HEK293 (cell line): Measurements from ENCODE around the gene TMIGD2.
"Not testable (repeated sequence)": the region's sequence is repeated elsewhere in the genome, so short reads cannot be mapped to it uniquely, and the experiment has no call there.

ENCODE experiments used
- CTCF ChIA-PET: fragments of 350-600 bp; formaldehyde crosslinking; extraction: SDS; loops from one replicate; lab custom pipeline; 2021; ENCODE audit warnings: antibody characterized with exemption; lab: Yijun Ruan, JAX
- POLR2A ChIA-PET: fragments of 300-600 bp; formaldehyde crosslinking; extraction: SDS; loops from one replicate; lab custom pipeline; 2020; ENCODE audit warnings: antibody characterized with exemption, inconsistent platforms; lab: Yijun Ruan, JAX
- H3K27ac ChIP-seq: fragments of 200-500 bp; sonication (Bioruptor generic); 2 replicates; pipeline ENCODE4 v1.5.1; 2014; ENCODE audit warnings: low read depth, low read length, control low read depth, inconsistent platforms; ENCODE audit errors: extremely low read depth
- H3K36me3 ChIP-seq, 2 experiments: fragments of 200-500 bp in 1 of 2; sonication (Bioruptor generic) in 1 of 2; 1 replicate in 1 of 2; 2 replicates in 1 of 2; pipeline ENCODE4 v1.5.1; 2014 to 2017; ENCODE audit warnings: inconsistent platforms in 2 of 2, low read length in 2 of 2; ENCODE audit not compliant: control insufficient read depth in 2 of 2, insufficient read depth in 1 of 2
- H3K4me1 ChIP-seq: fragments of 200-500 bp; sonication (Bioruptor generic); 2 replicates; pipeline ENCODE4 v1.5.1; 2014; ENCODE audit warnings: mild to moderate bottlenecking, low read length, inconsistent platforms; ENCODE audit not compliant: control insufficient read depth, insufficient read depth
- H3K4me3 ChIP-seq: 2 replicates; pipeline ENCODE4 v1.5.1; 2011; ENCODE audit warnings: low read depth, mild to moderate bottlenecking, control low read depth, low read length, moderate library complexity
- H3K9me3 ChIP-seq: fragments of 200-500 bp; sonication (Bioruptor generic); 2 replicates; pipeline ENCODE4 v1.5.1; 2014; ENCODE audit warnings: low read depth, low read length, inconsistent platforms; ENCODE audit not compliant: control insufficient read depth, insufficient read depth
- GFI1B ChIP-seq: fragments of 450-650 bp; formaldehyde crosslinking; IDR thresholded peaks from 2 replicates; pipeline ENCODE4 v1.5.1; 2016; ENCODE audit warnings: missing biosample characterization, missing genetic modification characterization
- GLIS2 ChIP-seq: fragments of 450-650 bp; formaldehyde crosslinking; IDR thresholded peaks from 2 replicates; pipeline ENCODE4 v1.5.1; 2016; ENCODE audit warnings: missing biosample characterization, missing genetic modification characterization
- HOXD13 ChIP-seq: sonication (generic); formaldehyde crosslinking; IDR thresholded peaks from 2 replicates; pipeline ENCODE4 v1.8.0; 2022; ENCODE audit warnings: missing genetic modification reagents, borderline replicate concordance
- INSM2 ChIP-seq: fragments of 450-650 bp; formaldehyde crosslinking; IDR thresholded peaks from 2 replicates; pipeline ENCODE4 v1.5.1; 2016; ENCODE audit warnings: missing biosample characterization, missing genetic modification characterization
- PRDM6 ChIP-seq: fragments of 450-650 bp; formaldehyde crosslinking; IDR thresholded peaks from 2 replicates; pipeline ENCODE4 v1.5.1; 2017; ENCODE audit warnings: missing biosample characterization, missing genetic modification characterization
- RBAK ChIP-seq: fragments of 450-650 bp; formaldehyde crosslinking; IDR thresholded peaks from 2 replicates; pipeline ENCODE4 v1.5.1; 2016; ENCODE audit warnings: missing biosample characterization, missing genetic modification characterization
- TCF7L2 ChIP-seq: IDR thresholded peaks from 2 replicates; pipeline ENCODE4 v1.6.1; 2011; ENCODE audit warnings: low read depth, mild to moderate bottlenecking, inconsistent platforms, low read length, moderate library complexity, borderline replicate concordance
- ZBTB48 ChIP-seq: fragments of 450-650 bp; formaldehyde crosslinking; IDR thresholded peaks from 2 replicates; pipeline ENCODE4 v1.5.1; 2016; ENCODE audit warnings: missing biosample characterization, missing genetic modification characterization
- ZBTB49 ChIP-seq: fragments of 450-650 bp; formaldehyde crosslinking; IDR thresholded peaks from 2 replicates; pipeline ENCODE4 v1.5.1; 2016; ENCODE audit warnings: missing biosample characterization, missing genetic modification characterization, low read depth
- ZBTB6 ChIP-seq: fragments of 450-650 bp; formaldehyde crosslinking; IDR thresholded peaks from 2 replicates; pipeline ENCODE4 v1.5.1; 2017; ENCODE audit warnings: missing biosample characterization, missing genetic modification characterization
- ZFP37 ChIP-seq: fragments of 450-650 bp; formaldehyde crosslinking; IDR thresholded peaks from 2 replicates; pipeline ENCODE4 v1.5.1; 2016; ENCODE audit warnings: missing biosample characterization, missing genetic modification characterization
- ZNF112 ChIP-seq: fragments of 450-650 bp; formaldehyde crosslinking; IDR thresholded peaks from 2 replicates; pipeline ENCODE4 v1.5.0; 2017; ENCODE audit warnings: missing biosample characterization, missing genetic modification characterization
- ZNF280C ChIP-seq: fragments of 450-650 bp; formaldehyde crosslinking; IDR thresholded peaks from 2 replicates; pipeline ENCODE4 v1.5.1; 2016; ENCODE audit warnings: missing biosample characterization, missing genetic modification characterization
- ZNF354C ChIP-seq: fragments of 450-650 bp; formaldehyde crosslinking; IDR thresholded peaks from 2 replicates; pipeline ENCODE4 v1.5.1; 2016; ENCODE audit warnings: missing biosample characterization, missing genetic modification characterization, low read depth, borderline replicate concordance
- ZNF394 ChIP-seq: fragments of 450-650 bp; formaldehyde crosslinking; IDR thresholded peaks from 2 replicates; pipeline ENCODE4 v1.5.1; 2016; ENCODE audit warnings: missing biosample characterization, missing genetic modification characterization, mild to moderate bottlenecking, moderate library complexity, borderline replicate concordance
- ZNF404 ChIP-seq: fragments of 450-650 bp; formaldehyde crosslinking; IDR thresholded peaks from 2 replicates; pipeline ENCODE4 v1.5.1; 2017; ENCODE audit warnings: missing biosample characterization, missing genetic modification characterization
- ZNF48 ChIP-seq: fragments of 450-650 bp; formaldehyde crosslinking; IDR thresholded peaks from 2 replicates; pipeline ENCODE4 v1.5.1; 2016; ENCODE audit warnings: missing biosample characterization, missing genetic modification characterization
- ZNF549 ChIP-seq: fragments of 450-650 bp; IDR thresholded peaks from 2 replicates; pipeline ENCODE4 v1.5.1; 2018; ENCODE audit warnings: missing biosample characterization, missing genetic modification characterization, mild to moderate bottlenecking, inconsistent platforms, moderate library complexity
- ZNF561 ChIP-seq: fragments of 450-650 bp; IDR thresholded peaks from 2 replicates; pipeline ENCODE4 v1.5.1; 2018; ENCODE audit warnings: missing biosample characterization, missing genetic modification characterization, borderline replicate concordance
- ZNF660 ChIP-seq: fragments of 450-650 bp; IDR thresholded peaks from 2 replicates; pipeline ENCODE4 v1.5.1; 2018; ENCODE audit warnings: missing biosample characterization, mild to moderate bottlenecking, missing genetic modification characterization

Gene TMIGD2

GRCh38 chr19:4274321-4274686 is 27.9 kb downstream of the TMIGD2 start:
- not testable (repeated sequence) for H3K4me3 ChIP-seq, H3K4me1 ChIP-seq, H3K36me3 ChIP-seq, H3K9me3 ChIP-seq, H3K27ac ChIP-seq
- POLR2A ChIA-PET: interaction anchor here (1.0 kb wide), 1 partner anchor 69 kb away, joined by 3 read pairs; the partner anchor contains the start of gene MPND
- peak; percentile 34; the same call in 1 of the 2 replicates for TF ChIP-seq ZNF394 (tag by site-specific recombination)
- CTCF ChIA-PET: interaction anchor here (0.5 to 1.0 kb wide), 2 partner anchors 78 to 400 kb away, joined by 3 to 4 read pairs; no protein-coding TSS in a partner anchor

GRCh38 chr19:4272894-4273293 is 29.3 kb downstream of the TMIGD2 start:
- no peak overlapping the region for H3K27ac ChIP-seq
- H3K9me3 ChIP-seq: no peaks in the 10 kb centered on the region
- TF ChIP-seq ZNF561 (tag by site-specific recombination) (no peak), PRDM6 (tag by site-specific recombination) (no peak), ZNF112 (tag by site-specific recombination) (no peak), ZBTB48 (tag by site-specific recombination) (no peak), ZBTB6 (tag by site-specific recombination) (no peak), ZNF404 (tag by site-specific recombination) (no peak), ZNF549 (tag by site-specific recombination) (no peak), GLIS2 (no peak), ZNF280C (tag by site-specific recombination) (no peak), TCF7L2 (no peak), ZNF48 (no peak), ZNF660 (no peak), ZNF354C (tag by site-specific recombination) (no peak), ZBTB49 (tag by site-specific recombination) (no peak), HOXD13 (CRISPR knock-in tag) (no peak), RBAK (tag by site-specific recombination) (no peak), INSM2 (tag by site-specific recombination) (no peak), ZFP37 (tag by site-specific recombination) (no peak), GFI1B (no peak)
- H3K4me1 ChIP-seq: no peaks in the 10 kb centered on the region
- CTCF ChIA-PET: interaction anchor here (0.6 to 0.9 kb wide), 2 partner anchors 14 to 21 kb away, joined by 3 to 4 read pairs; no protein-coding TSS in a partner anchor
- POLR2A ChIA-PET: no interaction called here
- no peak overlapping the region for H3K4me3 ChIP-seq
- peaks cover 8 to 13% of the 10 kb centered on the region in 2 experiments; a peak in 2 of 3 replicates for H3K36me3 ChIP-seq
